H9 (cell line): ENCODE results near the gene FITM2. TPM values are rescaled to one million over a fixed set of nuclear protein-coding genes. Genes with fewer than 3 reads are reported as not detected.

Experiments
- DNase-seq: peaks from one replicate; pipeline ENCODE4 v3.0.0-alpha.2; 2017
- H2AFZ ChIP-seq: one replicate; pipeline ENCODE4 v1.6.1; 2013; ENCODE audit warnings: mild to moderate bottlenecking, low read length, control low read depth, moderate library complexity
- H2AK5ac ChIP-seq: 2 replicates; pipeline ENCODE4 v1.6.1; 2013; ENCODE audit warnings: low read length, control low read depth, mixed read lengths; ENCODE audit not compliant: insufficient read length
- H2BK120ac ChIP-seq: one replicate; pipeline ENCODE4 v1.6.1; 2013; ENCODE audit warnings: low read depth, mild to moderate bottlenecking, low read length, control low read depth, inconsistent platforms; ENCODE audit not compliant: poor library complexity, severe bottlenecking
- H2BK12ac ChIP-seq: 2 replicates; pipeline ENCODE4 v1.6.1; 2013; ENCODE audit warnings: low read length, control low read depth, mixed read lengths, low read depth; ENCODE audit not compliant: insufficient read length
- H2BK15ac ChIP-seq: 2 replicates; pipeline ENCODE4 v1.6.1; 2013; ENCODE audit warnings: low read depth, low read length, control low read depth
- H2BK20ac ChIP-seq: one replicate; pipeline ENCODE4 v1.6.1; 2013; ENCODE audit warnings: low read depth, mild to moderate bottlenecking, low read length, control low read depth, inconsistent platforms; ENCODE audit not compliant: poor library complexity, severe bottlenecking
- H2BK5ac ChIP-seq: 2 replicates; pipeline ENCODE4 v1.6.1; 2013; ENCODE audit warnings: low read length, control low read depth, mixed read lengths; ENCODE audit not compliant: insufficient read length
- H3K14ac ChIP-seq: 2 replicates; pipeline ENCODE4 v1.6.1; 2013; ENCODE audit warnings: low read length, control low read depth; ENCODE audit not compliant: insufficient read depth
- H3K18ac ChIP-seq: 2 replicates; pipeline ENCODE4 v1.6.1; 2013; ENCODE audit warnings: low read depth, mild to moderate bottlenecking, mixed read lengths, low read length, control low read depth; ENCODE audit not compliant: insufficient read length
- H3K23ac ChIP-seq: 2 replicates; pipeline ENCODE4 v1.6.1; 2013; ENCODE audit warnings: low read length, control low read depth, mixed read lengths, low read depth; ENCODE audit not compliant: insufficient read length
- H3K23me2 ChIP-seq: 2 replicates; pipeline ENCODE4 v1.6.1; 2013; ENCODE audit warnings: low read depth, mild to moderate bottlenecking, mixed read lengths, low read length, control low read depth; ENCODE audit not compliant: insufficient read length, poor library complexity, severe bottlenecking
- H3K27ac ChIP-seq: 2 replicates; pipeline ENCODE4 v1.5.1; 2013; ENCODE audit warnings: low read length, control low read depth, mixed read lengths, low read depth; ENCODE audit not compliant: insufficient read length
- H3K27me3 ChIP-seq: 2 replicates; pipeline ENCODE4 v1.6.1; 2013; ENCODE audit warnings: low read length, control low read depth, inconsistent platforms; ENCODE audit not compliant: insufficient read depth
- H3K4ac ChIP-seq: 2 replicates; pipeline ENCODE4 v1.6.1; 2013; ENCODE audit warnings: low read depth, mild to moderate bottlenecking, control low read depth, inconsistent platforms, low read length, moderate library complexity
- H3K4me1 ChIP-seq: 2 replicates; pipeline ENCODE4 v1.6.1; 2013; ENCODE audit warnings: low read length, control low read depth, inconsistent platforms; ENCODE audit not compliant: insufficient read depth
- H3K4me2 ChIP-seq: 2 replicates; pipeline ENCODE4 v1.6.1; 2013; ENCODE audit warnings: low read length, control low read depth, mixed read lengths; ENCODE audit not compliant: insufficient read length, insufficient read depth
- H3K56ac ChIP-seq: 2 replicates; pipeline ENCODE4 v1.6.1; 2013; ENCODE audit warnings: low read depth, mild to moderate bottlenecking, mixed read lengths, low read length, control low read depth; ENCODE audit not compliant: insufficient read length
- H3K79me1 ChIP-seq: 2 replicates; pipeline ENCODE4 v1.6.1; 2013; ENCODE audit warnings: low read depth, mild to moderate bottlenecking, moderate library complexity, low read length, control low read depth, inconsistent platforms; ENCODE audit not compliant: insufficient read depth, poor library complexity, severe bottlenecking
- H3K79me2 ChIP-seq: 2 replicates; pipeline ENCODE4 v1.6.1; 2013; ENCODE audit warnings: low read length, control low read depth, inconsistent platforms; ENCODE audit not compliant: insufficient read depth
- H3K9ac ChIP-seq: 2 replicates; pipeline ENCODE4 v1.6.1; 2013; ENCODE audit warnings: low read length, control low read depth, mixed read lengths; ENCODE audit not compliant: insufficient read length; ENCODE audit errors: extremely low read depth
- H3K9me3 ChIP-seq: one replicate; pipeline ENCODE4 v1.6.1; 2013; ENCODE audit warnings: low read depth, low read length, inconsistent platforms; ENCODE audit not compliant: control insufficient read depth
- H3T11ph ChIP-seq: one replicate; pipeline ENCODE4 v1.6.1; 2013; ENCODE audit warnings: mild to moderate bottlenecking, low read length, control low read depth, inconsistent platforms
- H4K20me1 ChIP-seq: one replicate; pipeline ENCODE4 v1.6.1; 2013; ENCODE audit not compliant: control insufficient read depth, insufficient read length, insufficient read depth
- H4K5ac ChIP-seq: 2 replicates; pipeline ENCODE4 v1.6.1; 2013; ENCODE audit warnings: low read depth, mild to moderate bottlenecking, mixed read lengths, low read length, control low read depth; ENCODE audit not compliant: insufficient read length
- H4K8ac ChIP-seq: replicated peaks from 2 replicates; pipeline ENCODE4 v1.6.1; 2013; ENCODE audit warnings: low read length, control low read depth, mixed read lengths, low read depth; ENCODE audit not compliant: insufficient read length
- H4K91ac ChIP-seq: 2 replicates; pipeline ENCODE4 v1.6.1; 2013; ENCODE audit warnings: low read depth, mild to moderate bottlenecking, moderate library complexity, mixed read lengths, low read length, control low read depth; ENCODE audit not compliant: insufficient read length
- H3K27ac Mint-ChIP-seq, 3 experiments: 2 replicates in 2 of 3; 3 replicates in 1 of 3; pipeline ENCODE4 v1.8.0; 2020 to 2021; ENCODE audit warnings: mixed read lengths in 3 of 3, mild to moderate bottlenecking in 1 of 3, moderate library complexity in 1 of 3
- H3K27me3 Mint-ChIP-seq: 2 replicates; pipeline ENCODE4 v1.8.0; 2021; ENCODE audit warnings: low read depth, mild to moderate bottlenecking, moderate library complexity, mixed read lengths
- H3K36me3 Mint-ChIP-seq, 3 experiments: 2 replicates in 2 of 3; 3 replicates in 1 of 3; pipeline ENCODE4 v1.8.0; 2020 to 2021; ENCODE audit warnings: low read depth in 3 of 3, mixed read lengths in 3 of 3; ENCODE audit not compliant: insufficient read depth in 1 of 3
- H3K4me1 Mint-ChIP-seq, 2 experiments: 2 replicates each; pipeline ENCODE4 v1.8.0; 2020; ENCODE audit warnings: mixed read lengths in 2 of 2
- H3K4me3 Mint-ChIP-seq, 2 experiments: 2 replicates in 1 of 2; 3 replicates in 1 of 2; pipeline ENCODE4 v1.8.0; 2020 to 2021; ENCODE audit warnings: mild to moderate bottlenecking in 2 of 2, mixed read lengths in 2 of 2, moderate library complexity in 1 of 2
- H3K9me3 Mint-ChIP-seq, 2 experiments: 2 replicates in 1 of 2; 3 replicates in 1 of 2; pipeline ENCODE4 v1.8.0; 2020; ENCODE audit warnings: mild to moderate bottlenecking in 2 of 2, mixed read lengths in 2 of 2, moderate library complexity in 1 of 2
- total RNA-seq: library from RNA; stranded (reverse); gene quantifications from 2 replicates; pipeline ENCODE4 v1.2.1, GENCODE V29; 2021
- TF ChIP-seq, protein P1 (sequence below): fragments of 200-600 bp; sonication (generic); conservative IDR thresholded peaks from 3 replicates; pipeline ENCODE4 v1.8.0; 2021; ENCODE audit warnings: antibody characterized with exemption, mild to moderate bottlenecking

Gene FITM2
- total RNA-seq, 1 experiment from 2014 or later: 1.7 TPM

DNA sequence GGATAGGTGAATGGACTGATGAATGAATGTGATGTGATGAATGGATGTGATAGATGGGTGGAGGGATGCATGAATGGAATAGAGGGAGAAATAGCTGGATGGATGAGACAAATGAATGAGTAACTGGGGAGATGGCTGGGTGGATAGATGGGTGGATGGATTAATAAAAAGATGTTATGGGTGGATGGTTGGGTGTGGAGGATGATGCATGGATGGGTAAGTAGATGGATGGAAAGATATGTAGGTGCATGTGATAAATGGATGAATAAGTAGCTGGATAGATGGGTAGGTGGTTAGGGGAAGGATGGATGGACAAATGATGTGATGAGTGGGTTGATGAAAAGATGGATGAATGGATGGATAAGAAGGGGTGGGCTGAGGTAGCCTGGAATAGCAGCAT, 49.2 kb upstream of the FITM2 start:
- H3K14ac ChIP-seq: no peak overlapping the region
- H2AK5ac ChIP-seq: no peak overlapping the region
- H3K23me2 ChIP-seq: no peaks in the 10 kb centered on the region
- H3K23ac ChIP-seq: no peak overlapping the region
- Mint-ChIP-seq H3K36me3 (no peaks in the 10 kb centered on the region), H3K4me3 (no peak overlapping the region), H3K27me3 (peaks cover 2% of the 10 kb centered on the region), H3K9me3 (no peaks in the 10 kb centered on the region; a peak in 1 of 5 replicates), H3K27ac (no peak overlapping the region), H3K4me1 (peaks cover 0 to 5% of the 10 kb centered on the region in 2 experiments; a peak in 1 of 4 replicates)
- no peak overlapping the region for H2BK20ac ChIP-seq
- no peaks in the 10 kb centered on the region for H3K4me1 ChIP-seq
- H4K20me1 ChIP-seq: no peaks in the 10 kb centered on the region
- H4K8ac ChIP-seq: no peak overlapping the region
- H3K4me2 ChIP-seq: no peak overlapping the region
- no peak overlapping the region for H3K9ac ChIP-seq
- no peaks in the 10 kb centered on the region for H3K9me3 ChIP-seq
- no peak overlapping the region for H3K27ac ChIP-seq
- H3K56ac ChIP-seq: no peak overlapping the region
- no peak overlapping the region for H2BK120ac ChIP-seq
- no peaks in the 10 kb centered on the region for H3K79me1 ChIP-seq
- no peak overlapping the region for H3T11ph ChIP-seq
- H2AFZ ChIP-seq: no peak overlapping the region
- H3K18ac ChIP-seq: no peak overlapping the region
- DNase-seq: no peak
- no peak overlapping the region for H3K4ac ChIP-seq
- no peak overlapping the region for H4K91ac ChIP-seq
- TF ChIP-seq, protein P1, sequence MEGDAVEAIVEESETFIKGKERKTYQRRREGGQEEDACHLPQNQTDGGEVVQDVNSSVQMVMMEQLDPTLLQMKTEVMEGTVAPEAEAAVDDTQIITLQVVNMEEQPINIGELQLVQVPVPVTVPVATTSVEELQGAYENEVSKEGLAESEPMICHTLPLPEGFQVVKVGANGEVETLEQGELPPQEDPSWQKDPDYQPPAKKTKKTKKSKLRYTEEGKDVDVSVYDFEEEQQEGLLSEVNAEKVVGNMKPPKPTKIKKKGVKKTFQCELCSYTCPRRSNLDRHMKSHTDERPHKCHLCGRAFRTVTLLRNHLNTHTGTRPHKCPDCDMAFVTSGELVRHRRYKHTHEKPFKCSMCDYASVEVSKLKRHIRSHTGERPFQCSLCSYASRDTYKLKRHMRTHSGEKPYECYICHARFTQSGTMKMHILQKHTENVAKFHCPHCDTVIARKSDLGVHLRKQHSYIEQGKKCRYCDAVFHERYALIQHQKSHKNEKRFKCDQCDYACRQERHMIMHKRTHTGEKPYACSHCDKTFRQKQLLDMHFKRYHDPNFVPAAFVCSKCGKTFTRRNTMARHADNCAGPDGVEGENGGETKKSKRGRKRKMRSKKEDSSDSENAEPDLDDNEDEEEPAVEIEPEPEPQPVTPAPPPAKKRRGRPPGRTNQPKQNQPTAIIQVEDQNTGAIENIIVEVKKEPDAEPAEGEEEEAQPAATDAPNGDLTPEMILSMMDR: no peak
- H3K27me3 ChIP-seq: no peaks in the 10 kb centered on the region
- H2BK15ac ChIP-seq: no peak overlapping the region
- H3K79me2 ChIP-seq: no peaks in the 10 kb centered on the region
- no peak overlapping the region for H2BK12ac ChIP-seq
- no peak overlapping the region for H4K5ac ChIP-seq
- no peak overlapping the region for H2BK5ac ChIP-seq
